Sigmoid colon (tissue), 4 donors: ENCODE measurements around the gene AUTS2.

Experiments
- EP300 ChIP-seq, 4 donors: sonication (generic); formaldehyde crosslinking; IDR thresholded peaks; one replicate each; pipeline ENCODE4 v1.6.1; 2017; ENCODE audit warnings: antibody characterized with exemption in 4 of 4
- POLR2A ChIP-seq, 2 donors: fragments of 450-650 bp; IDR thresholded peaks; one replicate each; pipeline ENCODE4 v1.6.1; 2016; ENCODE audit warnings: antibody characterized with exemption in 2 of 2, mild to moderate bottlenecking in 2 of 2, moderate library complexity in 2 of 2
- POLR2AphosphoS5 ChIP-seq, 4 donors: sonication (generic); formaldehyde crosslinking; IDR thresholded peaks; one replicate each; pipeline ENCODE4 v1.6.1; 2017; ENCODE audit warnings: antibody characterized with exemption in 4 of 4
- TF ChIP-seq, protein P1 (sequence below), 4 experiments: fragments of 450-650 bp in 3 of 4; fragments of 200-600 bp in 1 of 4; IDR thresholded peaks; one replicate each; pipeline ENCODE4 v1.5.1; 2016 to 2019; ENCODE audit warnings: antibody characterized with exemption in 4 of 4, mild to moderate bottlenecking in 3 of 4, moderate library complexity in 2 of 4

DNA sequence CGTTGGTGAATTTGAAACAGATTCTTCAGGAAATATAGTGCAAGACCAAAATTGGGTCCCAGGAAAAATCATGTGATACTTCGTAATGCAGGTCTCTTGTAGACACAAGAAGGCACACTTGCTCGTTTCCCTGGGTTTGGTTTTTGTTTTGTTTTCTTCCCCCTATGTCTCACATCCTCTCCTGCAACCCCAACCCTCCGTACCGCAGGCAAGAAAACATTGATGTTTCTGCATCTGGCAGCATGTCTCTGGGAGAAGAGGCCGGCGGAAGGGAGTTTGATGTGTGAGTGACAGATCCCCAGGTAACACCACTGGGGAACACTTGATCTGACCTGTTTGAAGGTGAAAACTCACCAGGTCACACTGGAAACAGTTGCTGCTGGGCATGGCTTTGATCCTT, 718.5 kb downstream of the AUTS2 start:
- TF ChIP-seq, protein P1, sequence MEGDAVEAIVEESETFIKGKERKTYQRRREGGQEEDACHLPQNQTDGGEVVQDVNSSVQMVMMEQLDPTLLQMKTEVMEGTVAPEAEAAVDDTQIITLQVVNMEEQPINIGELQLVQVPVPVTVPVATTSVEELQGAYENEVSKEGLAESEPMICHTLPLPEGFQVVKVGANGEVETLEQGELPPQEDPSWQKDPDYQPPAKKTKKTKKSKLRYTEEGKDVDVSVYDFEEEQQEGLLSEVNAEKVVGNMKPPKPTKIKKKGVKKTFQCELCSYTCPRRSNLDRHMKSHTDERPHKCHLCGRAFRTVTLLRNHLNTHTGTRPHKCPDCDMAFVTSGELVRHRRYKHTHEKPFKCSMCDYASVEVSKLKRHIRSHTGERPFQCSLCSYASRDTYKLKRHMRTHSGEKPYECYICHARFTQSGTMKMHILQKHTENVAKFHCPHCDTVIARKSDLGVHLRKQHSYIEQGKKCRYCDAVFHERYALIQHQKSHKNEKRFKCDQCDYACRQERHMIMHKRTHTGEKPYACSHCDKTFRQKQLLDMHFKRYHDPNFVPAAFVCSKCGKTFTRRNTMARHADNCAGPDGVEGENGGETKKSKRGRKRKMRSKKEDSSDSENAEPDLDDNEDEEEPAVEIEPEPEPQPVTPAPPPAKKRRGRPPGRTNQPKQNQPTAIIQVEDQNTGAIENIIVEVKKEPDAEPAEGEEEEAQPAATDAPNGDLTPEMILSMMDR (IDR thresholded peaks at IDR 0.05), result no peak
- no peak for TF ChIP-seq POLR2A (IDR thresholded peaks at IDR 0.05)
- TF ChIP-seq POLR2AphosphoS5 (IDR thresholded peaks at IDR 0.05), result no peak
- no peak for TF ChIP-seq EP300 (IDR thresholded peaks at IDR 0.05)
